ENCODE data around the gene DNAL1. TPM values are rescaled to one million over a fixed set of nuclear protein-coding genes. Genes with fewer than 3 reads are reported as not detected.

Gene DNAL1
- total and polyA plus RNA-seq, 9 of the 15 experiments (the other 6 are each of a cell fraction or from before 2014, with no cell fraction given): 1.6 to 11.7 (median 4.8) TPM

GRCh38 chr14:73751157-73751691, 106.4 kb downstream of the DNAL1 start:
- H3K4me3 ChIP-seq: no peak overlapping the region
- in situ Hi-C loops (cut with MboI): no loop called here
- DNase-seq (ENCODE audit: extremely low read depth in 1 of 4, low spot score in 3 of 4) (no peak), ATAC-seq (no peak), FAIRE-seq (no peak)
- 45% methylated on average over 5 of the region's 7 CpGs for WGBS (ENCODE audit: insufficient coverage, low coverage, missing lambda C conversion rate)
- intact Hi-C loops (cut with micrococcal nuclease): loop anchor here (5.0 kb wide), 1 partner anchor 36 kb away; no protein-coding TSS in a partner anchor
- POLR2A ChIA-PET: interaction anchor here (0.8 to 6.2 kb wide), 3 partner anchors 8 to 22 kb away, joined by 4 to 80 read pairs (median 4); a partner anchor contains a TSS
- H3K9ac ChIP-seq (ENCODE audit: insufficient read depth in 1 of 2, low read depth in 2 of 2, low read length in 2 of 2): 0 out of 4 replicates have a peak overlapping the region, but pooled peaks of 1 of the 2 experiments have one; percentile 33
- H3K4me1 ChIP-seq (replicated peaks in 1 of 2; ENCODE audit: control insufficient read depth in 2 of 2, insufficient read depth in 2 of 2, low read length in 2 of 2): peaks cover 61 to 76% of the 10 kb centered on the region in 2 experiments
- no peaks in the 10 kb centered on the region for H3K9me3 ChIP-seq (replicated peaks; ENCODE audit: control insufficient read depth, insufficient read depth, low read depth, low read length)
- 0 out of 2 replicates have a peak overlapping the region, but pooled peaks have one; percentile 27 for H3K4me2 ChIP-seq (ENCODE audit: insufficient read depth, low read length)
- H4K20me1 ChIP-seq (replicated peaks; ENCODE audit: control insufficient read depth, insufficient read depth, low read length): peaks cover 15% of the 10 kb centered on the region
- no TSS peak for BruUV-seq (replicated peaks)
- H3K27me3 ChIP-seq (ENCODE audit: control insufficient read depth in 2 of 2, insufficient read depth in 2 of 2, low read length in 2 of 2): no peaks in the 10 kb centered on the region
- no peak overlapping the region; the same call in 2 of the 3 replicates for H3K27ac ChIP-seq (ENCODE audit: extremely low read depth, low read depth, low read length)
- peaks cover 100% of the 10 kb centered on the region for H3K79me2 ChIP-seq (ENCODE audit: control insufficient read depth, insufficient read depth, low read length)
- CTCF ChIA-PET (ENCODE audit: low intra/inter-chr PET ratio): no interaction called here
- peaks cover 4% of the 10 kb centered on the region for H3K9me1 ChIP-seq (ENCODE audit: control insufficient read depth, insufficient read depth, low read length)
- H3K36me3 ChIP-seq (ENCODE audit: control insufficient read depth, insufficient read depth, low read length): peaks cover 45% of the 10 kb centered on the region; the same call in 2 of the 3 replicates
- H2AFZ ChIP-seq (ENCODE audit: low read depth, low read length): no peak overlapping the region
- TF ChIP-seq NR1H2 (CRISPR knock-in tag; IDR thresholded peaks at IDR 0.05): no peak
- peak; percentile 34 to 64; a peak in 2 of 4 replicates for TF ChIP-seq KDM1A (IDR thresholded peaks at IDR 0.05)

- DNase-seq (ENCODE audit: extremely low read depth in 1 of 4, low spot score in 3 of 4) (no peak), ATAC-seq (no peak; the same call in 2 of the 3 replicates), FAIRE-seq (no peak)
- Histone ChIP-seq H3K9me1 (ENCODE audit: control insufficient read depth, insufficient read depth, low read length) (peaks cover 4% of the 10 kb centered on the region), H3K27ac (ENCODE audit: extremely low read depth, low read depth, low read length) (peak overlapping the region; percentile 84), H3K9ac (ENCODE audit: insufficient read depth in 1 of 2, low read depth in 2 of 2, low read length in 2 of 2) (peak overlapping the region; percentile 79), H3K79me2 (ENCODE audit: control insufficient read depth, insufficient read depth, low read length) (peaks cover 100% of the 10 kb centered on the region), H3K4me2 (ENCODE audit: insufficient read depth, low read length) (peak overlapping the region; percentile 88), H3K9me3 (replicated peaks; ENCODE audit: control insufficient read depth, insufficient read depth, low read depth, low read length) (no peaks in the 10 kb centered on the region), H3K27me3 (ENCODE audit: control insufficient read depth in 2 of 2, insufficient read depth in 2 of 2, low read length in 2 of 2) (no peaks in the 10 kb centered on the region), H3K36me3 (ENCODE audit: control insufficient read depth, insufficient read depth, low read length) (peaks cover 48% of the 10 kb centered on the region; the same call in 2 of the 3 replicates), H3K4me1 (replicated peaks in 1 of 2; ENCODE audit: control insufficient read depth in 2 of 2, insufficient read depth in 2 of 2, low read length in 2 of 2) (peaks cover 61 to 75% of the 10 kb centered on the region in 2 experiments), H2AFZ (ENCODE audit: low read depth, low read length) (no peak overlapping the region), H3K4me3 (no peak overlapping the region), H4K20me1 (replicated peaks; ENCODE audit: control insufficient read depth, insufficient read depth, low read length) (peaks cover 14% of the 10 kb centered on the region)
- in situ Hi-C loops (cut with MboI): no loop called here
- WGBS (ENCODE audit: insufficient coverage, low coverage, missing lambda C conversion rate): 76% methylated on average over 6 of the region's 7 CpGs
- CTCF ChIA-PET (ENCODE audit: low intra/inter-chr PET ratio): interaction anchor here (0.6 kb wide), 1 partner anchor 286 kb away, joined by 3 read pairs; no protein-coding TSS in a partner anchor
- intact Hi-C loops (cut with micrococcal nuclease): loop anchor here (5.0 kb wide), 1 partner anchor 35 kb away; no protein-coding TSS in a partner anchor
- POLR2A ChIA-PET: interaction anchor here (1.4 to 6.2 kb wide), 8 partner anchors 9 to 134 kb away, joined by 3 to 80 read pairs (median 5); partner anchors contain the start of gene ZNF410
- peak in 1 of 3 experiments; percentile 16 for TF ChIP-seq YY1 (IDR thresholded peaks at IDR 0.05; ENCODE audit: borderline replicate concordance in 1 of 3, control insufficient read depth in 1 of 3, extremely low read depth in 1 of 3, insufficient read depth in 3 of 3, insufficient read length in 1 of 3, insufficient replicate concordance in 2 of 3, low read depth in 1 of 3, low read length in 2 of 3)
- no peak for TF ChIP-seq MNT (conservative IDR thresholded peaks at IDR 0.05)
- no TSS peak for BruUV-seq (replicated peaks)
Measured at GRCh38 chr14:73752297-73752992, 107.7 kb downstream of the DNAL1 start.

Measured in K562 (cell line).